ENCODE measurements around the gene MSX1.
A peak's percentile ranks its signal among the peaks of the same experiment; 100 is the strongest.

The MSX1 gene

DNA sequence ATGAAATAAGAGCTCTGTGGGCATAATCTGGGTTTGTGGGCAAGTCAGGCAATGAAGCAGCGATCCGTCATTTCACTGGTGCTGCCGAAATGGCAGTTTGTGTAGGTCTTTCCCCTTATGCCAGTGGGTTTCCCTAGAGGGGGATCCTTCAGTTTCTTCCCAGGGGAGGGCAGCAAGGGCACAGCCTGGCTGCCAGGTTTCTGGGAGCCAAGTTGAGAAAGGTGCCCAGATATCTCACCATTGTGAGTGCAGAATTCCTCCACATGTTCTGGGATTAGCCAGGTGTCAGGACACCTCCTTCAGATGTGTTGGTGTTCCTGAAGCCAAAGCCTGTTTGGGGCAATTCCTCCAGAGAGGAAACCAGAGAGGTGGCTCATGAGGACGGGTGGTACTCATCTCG is 28.0 kb downstream of the MSX1 start:
- DNase-seq (ENCODE audit: low read depth), result no peak
- TF ChIP-seq, protein P1, sequence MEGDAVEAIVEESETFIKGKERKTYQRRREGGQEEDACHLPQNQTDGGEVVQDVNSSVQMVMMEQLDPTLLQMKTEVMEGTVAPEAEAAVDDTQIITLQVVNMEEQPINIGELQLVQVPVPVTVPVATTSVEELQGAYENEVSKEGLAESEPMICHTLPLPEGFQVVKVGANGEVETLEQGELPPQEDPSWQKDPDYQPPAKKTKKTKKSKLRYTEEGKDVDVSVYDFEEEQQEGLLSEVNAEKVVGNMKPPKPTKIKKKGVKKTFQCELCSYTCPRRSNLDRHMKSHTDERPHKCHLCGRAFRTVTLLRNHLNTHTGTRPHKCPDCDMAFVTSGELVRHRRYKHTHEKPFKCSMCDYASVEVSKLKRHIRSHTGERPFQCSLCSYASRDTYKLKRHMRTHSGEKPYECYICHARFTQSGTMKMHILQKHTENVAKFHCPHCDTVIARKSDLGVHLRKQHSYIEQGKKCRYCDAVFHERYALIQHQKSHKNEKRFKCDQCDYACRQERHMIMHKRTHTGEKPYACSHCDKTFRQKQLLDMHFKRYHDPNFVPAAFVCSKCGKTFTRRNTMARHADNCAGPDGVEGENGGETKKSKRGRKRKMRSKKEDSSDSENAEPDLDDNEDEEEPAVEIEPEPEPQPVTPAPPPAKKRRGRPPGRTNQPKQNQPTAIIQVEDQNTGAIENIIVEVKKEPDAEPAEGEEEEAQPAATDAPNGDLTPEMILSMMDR (IDR thresholded peaks at IDR 0.05; ENCODE audit: insufficient read depth, low read depth, low read length, missing control alignments), result no peak
- no peak overlapping the region for H3K4me3 ChIP-seq (ENCODE audit: low read depth, low read length)

- H3K4me3 ChIP-seq (ENCODE audit: low read depth, low read length), result no peak overlapping the region
- no peak for DNase-seq (ENCODE audit: low read depth)
- TF ChIP-seq, protein P1 (IDR thresholded peaks at IDR 0.05; ENCODE audit: insufficient read depth, low read depth, low read length, missing control alignments), result peak; percentile 12
These were observed 29.2 kb downstream of the MSX1 start for GRCh38 chr4:4888695-4889094.

DNA sequence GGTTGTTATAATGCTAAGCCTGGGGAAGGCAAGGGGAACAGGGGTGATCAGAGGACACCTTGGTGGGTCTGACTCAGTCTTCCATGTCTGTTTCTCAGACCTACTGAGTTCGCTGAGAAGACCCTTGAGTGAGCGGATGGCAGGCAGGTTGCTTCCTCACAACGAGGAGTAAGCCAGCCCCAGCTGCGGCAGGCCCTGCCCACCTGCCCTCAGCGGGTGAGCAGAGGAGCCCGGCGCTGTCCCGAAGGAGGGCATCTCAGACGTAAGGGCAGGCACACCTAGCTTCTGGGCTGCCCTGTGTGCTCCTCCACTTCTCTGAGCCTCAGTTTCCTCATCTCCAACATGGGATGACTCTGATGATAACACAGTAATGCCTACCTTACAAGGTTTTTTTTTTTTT is 30.3 kb downstream of the MSX1 start:
- H3K4me3 ChIP-seq (ENCODE audit: low read depth, low read length), result no peak overlapping the region
- TF ChIP-seq, protein P1 (IDR thresholded peaks at IDR 0.05; ENCODE audit: insufficient read depth, low read depth, low read length, missing control alignments), result no peak
- no peak for DNase-seq (ENCODE audit: low read depth)

- TF ChIP-seq, protein P1 (IDR thresholded peaks at IDR 0.05; ENCODE audit: insufficient read depth, low read depth, low read length, missing control alignments), result no peak
- DNase-seq (ENCODE audit: low read depth), result no peak
- no peak overlapping the region for H3K4me3 ChIP-seq (ENCODE audit: low read depth, low read length)
These were observed 31.2 kb downstream of the MSX1 start for GRCh38 chr4:4890574-4891255.

- no peak overlapping the region for H3K4me3 ChIP-seq (ENCODE audit: low read depth, low read length)
- TF ChIP-seq, protein P1 (IDR thresholded peaks at IDR 0.05; ENCODE audit: insufficient read depth, low read depth, low read length, missing control alignments), result no peak
- DNase-seq (ENCODE audit: low read depth), result no peak
These were observed 34.3 kb downstream of the MSX1 start for GRCh38 chr4:4893721-4894120.

- TF ChIP-seq, protein P1 (IDR thresholded peaks at IDR 0.05; ENCODE audit: insufficient read depth, low read depth, low read length, missing control alignments), result no peak
- peak; percentile 12 for DNase-seq (ENCODE audit: low read depth)
- no peak overlapping the region for H3K4me3 ChIP-seq (ENCODE audit: low read depth, low read length)
These were observed 39.9 kb downstream of the MSX1 start for GRCh38 chr4:4899202-4899925.

Data from GM12865 (cell line).